Endothelial cell of umbilical vein (primary cell): ENCODE measurements around the gene ARPC5.

ENCODE experiments used
- CTCF ChIP-seq, 2 donors: IDR thresholded peaks; 1 replicate in 1 of 2; 2 replicates in 1 of 2; pipeline ENCODE4 v1.5.1; 2011; ENCODE audit warnings: low read length in 2 of 2, mild to moderate bottlenecking in 2 of 2, moderate library complexity in 2 of 2, control low read depth in 1 of 2, inconsistent platforms in 1 of 2, low read depth in 1 of 2; ENCODE audit not compliant: insufficient read depth in 1 of 2; ENCODE audit errors: extremely low read depth in 1 of 2
- EZH2 ChIP-seq: IDR thresholded peaks from 2 replicates; pipeline ENCODE4 v1.6.1; 2012; ENCODE audit warnings: borderline replicate concordance, low read depth, mild to moderate bottlenecking, moderate library complexity, low read length, inconsistent platforms; ENCODE audit not compliant: severe bottlenecking
- FOS ChIP-seq: IDR thresholded peaks from 2 replicates; pipeline ENCODE4 v1.6.1; 2011; ENCODE audit warnings: mild to moderate bottlenecking, low read length, moderate library complexity, borderline replicate concordance; ENCODE audit not compliant: insufficient read depth
- GATA2 ChIP-seq: IDR thresholded peaks from 2 replicates; pipeline ENCODE4 v1.7.0; 2011; ENCODE audit warnings: low read depth, mild to moderate bottlenecking, moderate library complexity, mixed read lengths, low read length; ENCODE audit not compliant: insufficient read length, insufficient read depth
- JUN ChIP-seq: IDR thresholded peaks from 2 replicates; pipeline ENCODE4 v1.6.1; 2011; ENCODE audit warnings: borderline replicate concordance, low read depth; ENCODE audit not compliant: insufficient read length, insufficient read depth
- MAX ChIP-seq: IDR thresholded peaks from 2 replicates; pipeline ENCODE4 v1.6.1; 2011; ENCODE audit not compliant: insufficient read depth, insufficient read length
- MYC ChIP-seq: IDR thresholded peaks from one replicate; pipeline ENCODE4 v1.6.1; 2011; ENCODE audit warnings: mild to moderate bottlenecking, low read depth, low read length
- POLR2A ChIP-seq: IDR thresholded peaks from 2 replicates; pipeline ENCODE4 v1.6.1; 2012; ENCODE audit warnings: low read depth, mild to moderate bottlenecking, control low read depth, low read length
- POLR2AphosphoS5 ChIP-seq: IDR thresholded peaks from 2 replicates; pipeline ENCODE4 v1.6.1; 2012; ENCODE audit warnings: low read depth, mild to moderate bottlenecking, control low read depth, low read length, moderate library complexity; ENCODE audit not compliant: insufficient read depth

- TF ChIP-seq CTCF (IDR thresholded peaks at IDR 0.05; ENCODE audit: extremely low read depth in 1 of 2, insufficient read depth in 1 of 2, low read depth in 1 of 2, low read length in 2 of 2) (no peak), EZH2 (no peak), POLR2AphosphoS5 (no peak), POLR2A (no peak), GATA2 (no peak), MAX (no peak), JUN (no peak), FOS (no peak), MYC (no peak)
Measured at GRCh38 chr1:183632114-183632513, 3.5 kb downstream of the ARPC5 start.
